Stimulated activated naive B cell treated with anti-CD40 and anti-IgM and Interleukin-4, amounts not matched to agents 10 μg/mL and 1 μg/mL and 100 μg/mL, for 72 hours (primary cell): Measurements from ENCODE around the gene SMIM21.

Source experiments
- ATAC-seq, 2 donors: fragments of 150-1000 bp; cut with Tn5 transposase; replicated peaks; 2 replicates each; pipeline ENCODE4 v1.10.0; 2021; ENCODE audit warnings: moderate library complexity in 1 of 2
- DNase-seq: peaks from one replicate; pipeline ENCODE4 v3.0.0; 2021
- H3K27ac Mint-ChIP-seq: one replicate; pipeline ENCODE4 v1.8.0; 2022; ENCODE audit warnings: mild to moderate bottlenecking, mixed read lengths
- H3K27me3 Mint-ChIP-seq, 2 donors: one replicate each; pipeline ENCODE4 v1.8.0; 2022; ENCODE audit warnings: mixed read lengths in 2 of 2
- H3K36me3 Mint-ChIP-seq, 2 donors: one replicate each; pipeline ENCODE4 v1.8.0; 2022; ENCODE audit warnings: mixed read lengths in 2 of 2, mild to moderate bottlenecking in 1 of 2
- H3K4me1 Mint-ChIP-seq, 2 donors: one replicate each; pipeline ENCODE4 v1.8.0; 2022; ENCODE audit warnings: mixed read lengths in 2 of 2, mild to moderate bottlenecking in 1 of 2
- H3K4me3 Mint-ChIP-seq, 2 donors: one replicate each; pipeline ENCODE4 v1.8.0; 2022; ENCODE audit warnings: mild to moderate bottlenecking in 2 of 2, mixed read lengths in 2 of 2, moderate library complexity in 1 of 2
- H3K9me3 Mint-ChIP-seq, 2 donors: one replicate each; pipeline ENCODE4 v1.8.0; 2022; ENCODE audit warnings: mixed read lengths in 2 of 2, mild to moderate bottlenecking in 1 of 2

The SMIM21 gene

DNA sequence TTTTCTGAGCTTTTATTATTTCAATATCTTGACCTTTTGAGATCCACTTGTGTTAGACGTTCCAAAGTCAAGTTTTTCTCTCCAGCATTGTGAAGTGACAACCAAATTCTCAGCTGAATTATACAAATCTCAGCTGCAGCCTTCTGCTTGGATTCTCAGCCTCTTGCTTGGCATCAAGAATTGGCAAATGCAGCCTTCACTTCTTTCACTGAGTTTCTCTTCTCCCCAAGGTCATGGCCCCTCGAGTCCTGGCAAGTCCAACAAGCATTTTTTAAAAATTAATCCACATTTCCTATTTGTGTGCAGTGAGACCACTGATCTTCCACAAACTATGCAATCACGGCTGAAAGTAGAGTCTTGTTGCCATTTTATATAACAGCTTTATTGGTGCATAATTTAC, 23.4 kb upstream of the SMIM21 start:
- peaks cover 6 to 10% of the 10 kb centered on the region in 2 donors for H3K9me3 Mint-ChIP-seq
- peaks cover 22 to 37% of the 10 kb centered on the region in 2 donors for H3K27me3 Mint-ChIP-seq
- no peak for DNase-seq
- H3K36me3 Mint-ChIP-seq: peaks cover 0 to 1% of the 10 kb centered on the region in 2 donors
- no peak overlapping the region for H3K4me3 Mint-ChIP-seq
- H3K4me1 Mint-ChIP-seq: peaks cover 1 to 2% of the 10 kb centered on the region in 2 donors
- no peak for ATAC-seq
- no peak overlapping the region for H3K27ac Mint-ChIP-seq

DNA sequence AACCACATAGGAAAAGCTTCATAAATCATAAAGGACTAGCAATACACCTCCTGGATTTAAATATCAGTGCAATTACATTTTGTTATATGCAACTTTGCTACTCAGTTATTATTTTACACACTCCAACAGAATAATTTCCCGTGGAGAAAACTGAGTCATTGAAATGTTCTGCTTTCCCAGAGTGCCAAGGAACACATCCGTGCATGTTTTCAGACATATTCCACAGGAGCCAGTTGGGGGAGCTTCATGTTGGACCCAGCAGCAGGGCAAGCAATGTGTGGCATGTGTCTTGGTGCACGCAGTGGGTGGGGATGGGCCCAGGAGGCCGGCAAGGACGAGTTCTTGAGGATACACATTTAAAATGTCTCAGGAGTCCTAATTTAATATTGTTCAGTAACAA, 14.4 kb upstream of the SMIM21 start:
- DNase-seq: no peak
- Mint-ChIP-seq H3K27me3 (peaks cover 5 to 12% of the 10 kb centered on the region in 2 donors), H3K4me1 (no peaks in the 10 kb centered on the region), H3K36me3 (no peaks in the 10 kb centered on the region), H3K4me3 (no peak overlapping the region), H3K9me3 (no peaks in the 10 kb centered on the region), H3K27ac (no peak overlapping the region)
- no peak for ATAC-seq

DNA sequence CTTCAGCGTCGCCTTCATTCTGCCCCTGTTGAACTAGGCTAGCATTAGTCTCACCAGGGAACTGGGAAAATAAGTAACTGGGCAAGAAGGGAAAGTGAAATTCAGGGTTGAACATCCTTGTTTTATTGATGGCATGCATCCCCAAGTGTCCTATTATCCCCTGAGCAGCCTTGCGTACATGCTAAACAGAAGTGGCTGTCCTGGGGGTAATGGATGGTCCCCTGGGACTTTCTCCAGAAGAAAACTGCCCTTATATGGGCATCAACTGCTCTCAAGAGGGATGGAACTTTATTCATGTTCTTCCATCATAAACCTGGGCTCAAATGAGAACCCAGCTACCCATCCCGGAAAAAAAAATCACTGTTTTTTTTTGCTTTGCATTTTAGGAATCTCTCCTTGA, 11.8 kb upstream of the SMIM21 start:
- peaks cover 5 to 8% of the 10 kb centered on the region in 2 donors for H3K27me3 Mint-ChIP-seq
- H3K27ac Mint-ChIP-seq: no peak overlapping the region
- H3K36me3 Mint-ChIP-seq: no peaks in the 10 kb centered on the region
- ATAC-seq (no peak), DNase-seq (no peak)
- H3K4me3 Mint-ChIP-seq: no peak overlapping the region
- H3K9me3 Mint-ChIP-seq: no peaks in the 10 kb centered on the region
- no peaks in the 10 kb centered on the region for H3K4me1 Mint-ChIP-seq

GRCh38 chr18:75438891-75439290, 11.4 kb upstream of the SMIM21 start:
- H3K27ac Mint-ChIP-seq: no peak overlapping the region
- ATAC-seq (no peak), DNase-seq (no peak)

GRCh38 chr18:75437979-75438378, 10.5 kb upstream of the SMIM21 start:
- H3K9me3 Mint-ChIP-seq: no peaks in the 10 kb centered on the region
- H3K27ac Mint-ChIP-seq: no peak overlapping the region
- peaks cover 0 to 7% of the 10 kb centered on the region in 2 donors for H3K27me3 Mint-ChIP-seq
- no peaks in the 10 kb centered on the region for H3K4me1 Mint-ChIP-seq
- no peaks in the 10 kb centered on the region for H3K36me3 Mint-ChIP-seq
- no peak for DNase-seq
- no peak overlapping the region for H3K4me3 Mint-ChIP-seq
- no peak for ATAC-seq

More at GRCh38 chr18:75438891-75439290, 11.4 kb upstream of the SMIM21 start:
- peaks cover 5% of the 10 kb centered on the region in 2 donors for H3K27me3 Mint-ChIP-seq
- H3K4me1 Mint-ChIP-seq: no peaks in the 10 kb centered on the region
- H3K4me3 Mint-ChIP-seq: no peak overlapping the region
- H3K36me3 Mint-ChIP-seq: no peaks in the 10 kb centered on the region
- no peaks in the 10 kb centered on the region for H3K9me3 Mint-ChIP-seq

DNA sequence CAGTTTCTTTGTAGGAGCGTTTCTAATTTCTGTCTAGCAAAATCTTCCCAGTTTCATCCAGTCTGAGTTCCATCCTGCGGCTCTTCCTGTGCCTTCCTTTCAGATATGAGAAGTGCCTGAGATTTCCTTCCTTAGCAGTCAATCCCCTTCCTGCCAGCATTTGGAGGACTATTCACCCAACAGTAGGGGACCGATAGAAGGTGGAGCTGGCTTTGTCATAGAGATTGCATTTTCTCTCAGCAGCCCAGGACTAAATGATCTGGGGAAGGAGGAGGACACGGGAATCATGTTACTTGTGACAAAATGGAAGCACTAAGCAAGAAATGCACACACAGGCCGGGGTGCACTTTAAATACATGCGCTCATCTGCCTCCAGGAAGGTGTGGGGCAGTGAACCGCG, 5.6 kb upstream of the SMIM21 start:
- no peaks in the 10 kb centered on the region for H3K4me1 Mint-ChIP-seq
- DNase-seq: no peak
- H3K9me3 Mint-ChIP-seq: no peaks in the 10 kb centered on the region
- peaks cover 6 to 14% of the 10 kb centered on the region in 2 donors for H3K27me3 Mint-ChIP-seq
- H3K27ac Mint-ChIP-seq: no peak overlapping the region
- no peaks in the 10 kb centered on the region for H3K36me3 Mint-ChIP-seq
- ATAC-seq: no peak
- no peak overlapping the region for H3K4me3 Mint-ChIP-seq

- Mint-ChIP-seq H3K27ac (no peak overlapping the region), H3K27me3 (peaks cover 6 to 20% of the 10 kb centered on the region in 2 donors), H3K36me3 (no peaks in the 10 kb centered on the region), H3K4me3 (no peak overlapping the region), H3K9me3 (no peaks in the 10 kb centered on the region), H3K4me1 (no peaks in the 10 kb centered on the region)
- DNase-seq (no peak), ATAC-seq (no peak)
These were observed 2.5 kb upstream of the SMIM21 start for GRCh38 chr18:75429975-75430374.

- ATAC-seq: no peak
- Mint-ChIP-seq H3K27ac (no peak overlapping the region), H3K4me3 (no peak overlapping the region)
These were observed 987 bp upstream of the SMIM21 start for GRCh38 chr18:75428490-75428889.

DNA sequence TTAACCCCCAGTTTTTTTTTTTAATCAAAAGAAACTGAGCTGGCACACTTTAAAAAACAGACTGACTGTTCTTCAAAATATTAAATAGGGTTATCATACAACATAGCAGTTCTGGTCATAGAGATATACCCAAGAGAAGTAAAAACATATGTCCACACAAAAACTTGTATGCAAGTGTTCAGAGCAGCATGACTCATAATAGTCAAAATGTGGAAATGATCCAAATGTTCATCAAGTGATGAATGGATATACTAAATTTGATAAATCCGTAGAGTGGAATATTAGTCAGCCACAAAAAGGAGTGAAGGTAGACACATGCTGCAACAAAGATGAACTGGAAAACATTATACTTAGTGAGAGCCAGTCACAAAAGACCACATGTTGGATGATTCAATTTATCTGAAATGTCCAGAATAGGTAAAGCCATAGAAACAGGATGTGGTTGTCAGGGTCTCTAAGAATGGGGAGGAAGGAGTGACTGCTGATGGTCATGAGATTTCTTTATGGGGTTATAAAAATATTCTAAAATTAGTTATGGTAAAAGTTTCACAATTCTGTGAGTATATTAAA, 5.1 kb downstream of the SMIM21 start:
- no peak overlapping the region for H3K27ac Mint-ChIP-seq
- ATAC-seq (no peak), DNase-seq (no peak)
- no peaks in the 10 kb centered on the region for H3K4me1 Mint-ChIP-seq
- peaks cover 0 to 18% of the 10 kb centered on the region in 2 donors for H3K27me3 Mint-ChIP-seq
- H3K36me3 Mint-ChIP-seq: no peaks in the 10 kb centered on the region
- peaks cover 0 to 7% of the 10 kb centered on the region in 2 donors for H3K9me3 Mint-ChIP-seq
- no peak overlapping the region for H3K4me3 Mint-ChIP-seq

More at GRCh38 chr18:75428490-75428889, 987 bp upstream of the SMIM21 start:
- Mint-ChIP-seq H3K27me3 (peaks cover 6 to 24% of the 10 kb centered on the region in 2 donors), H3K4me1 (no peaks in the 10 kb centered on the region), H3K9me3 (no peaks in the 10 kb centered on the region), H3K36me3 (no peaks in the 10 kb centered on the region)
- no peak for DNase-seq

DNA sequence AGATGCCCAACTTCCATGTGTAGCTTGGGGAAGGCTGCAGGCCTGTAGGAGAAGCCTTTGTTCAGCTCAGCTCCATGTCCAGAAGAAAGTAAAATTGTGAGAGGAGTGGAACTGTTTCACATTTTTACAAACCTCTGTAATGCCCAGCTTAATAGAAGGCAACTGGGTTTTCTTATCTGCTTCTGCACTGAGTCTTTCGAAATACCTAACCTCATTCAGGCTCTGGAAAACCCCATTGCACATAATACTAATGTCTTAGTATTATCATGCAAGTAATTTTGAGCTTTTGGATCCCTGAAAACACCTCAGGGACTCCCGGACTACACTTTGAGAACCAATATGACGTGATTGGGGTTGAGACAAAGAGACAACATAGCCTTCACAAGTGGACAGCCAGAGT, 5.8 kb downstream of the SMIM21 start:
- DNase-seq (no peak), ATAC-seq (no peak)
- no peak overlapping the region for H3K4me3 Mint-ChIP-seq
- H3K9me3 Mint-ChIP-seq: peaks cover 0 to 7% of the 10 kb centered on the region in 2 donors
- H3K27me3 Mint-ChIP-seq: peaks cover 0 to 18% of the 10 kb centered on the region in 2 donors
- no peaks in the 10 kb centered on the region for H3K4me1 Mint-ChIP-seq
- H3K36me3 Mint-ChIP-seq: no peaks in the 10 kb centered on the region
- no peak overlapping the region for H3K27ac Mint-ChIP-seq

GRCh38 chr18:75418293-75419005, 9.1 kb downstream of the SMIM21 start:
- Mint-ChIP-seq H3K4me1 (no peaks in the 10 kb centered on the region), H3K27ac (no peak overlapping the region), H3K9me3 (peaks cover 0 to 7% of the 10 kb centered on the region in 2 donors), H3K4me3 (no peak overlapping the region), H3K27me3 (peaks cover 0 to 19% of the 10 kb centered on the region in 2 donors), H3K36me3 (no peaks in the 10 kb centered on the region)
- ATAC-seq: no peak
- no peak for DNase-seq

GRCh38 chr18:75410611-75411010, 16.9 kb downstream of the SMIM21 start:
- H3K27me3 Mint-ChIP-seq: peaks cover 0 to 6% of the 10 kb centered on the region in 2 donors
- no peak overlapping the region for H3K4me3 Mint-ChIP-seq
- no peaks in the 10 kb centered on the region for H3K9me3 Mint-ChIP-seq
- no peaks in the 10 kb centered on the region for H3K36me3 Mint-ChIP-seq
- DNase-seq: no peak
- H3K4me1 Mint-ChIP-seq: no peaks in the 10 kb centered on the region
- ATAC-seq: no peak
- H3K27ac Mint-ChIP-seq: no peak overlapping the region

- H3K27me3 Mint-ChIP-seq: peaks cover 0 to 6% of the 10 kb centered on the region in 2 donors
- DNase-seq (no peak), ATAC-seq (no peak)
- no peak overlapping the region for H3K27ac Mint-ChIP-seq
- no peaks in the 10 kb centered on the region for H3K4me1 Mint-ChIP-seq
- H3K36me3 Mint-ChIP-seq: no peaks in the 10 kb centered on the region
- H3K4me3 Mint-ChIP-seq: no peak overlapping the region
- no peaks in the 10 kb centered on the region for H3K9me3 Mint-ChIP-seq
These were observed 17.7 kb downstream of the SMIM21 start for GRCh38 chr18:75409806-75410205.

GRCh38 chr18:75408554-75409506, 18.7 kb downstream of the SMIM21 start:
- Mint-ChIP-seq H3K4me3 (no peak overlapping the region), H3K4me1 (no peaks in the 10 kb centered on the region), H3K36me3 (no peaks in the 10 kb centered on the region), H3K9me3 (no peaks in the 10 kb centered on the region), H3K27ac (no peak overlapping the region), H3K27me3 (no peaks in the 10 kb centered on the region)
- ATAC-seq (peak in 1 of 2 donors; percentile 55), DNase-seq (no peak)
